HepG2 (cell line): ENCODE measurements around the gene PTBP2. TPM values are rescaled to one million over a fixed set of nuclear protein-coding genes. Genes with fewer than 3 reads are reported as not detected.

Source experiments
- ATAC-seq: fragments of 200-7000 bp; cut with Tn5 transposase; 3 replicates; pipeline ENCODE4 v1.9.1; 2020; ENCODE audit warnings: mild to moderate bottlenecking, moderate library complexity
- BruUV-seq: library from RNA; stranded (reverse); fragments of 400-500 nt; replicated peaks from 2 replicates; lab custom pipeline; 2021; lab: Mats Ljungman, UMichigan
- CTCF ChIA-PET: fragments of 300-600 bp; formaldehyde crosslinking; extraction: SDS; loops from one replicate; lab custom pipeline; 2021; ENCODE audit warnings: low total read pairs, inconsistent platforms, low intra/inter-chr PET ratio; lab: Yijun Ruan, JAX
- POLR2A ChIA-PET: fragments of 350-600 bp; sonication (Branson Sonifier 250); formaldehyde crosslinking; loops from one replicate; lab custom pipeline; 2020; ENCODE audit warnings: antibody characterized with exemption, inconsistent platforms; lab: Yijun Ruan, JAX
- DNase-seq: peaks from one replicate; pipeline ENCODE4 v3.0.0-alpha.2; 2015; ENCODE audit warnings: low spot score
- FAIRE-seq: peaks from 3 replicates; lab custom pipeline; 2011; peaks lifted over from hg19 to GRCh38; lab: Jason Lieb, UNC
- H2AFZ ChIP-seq: one replicate; pipeline ENCODE4 v1.6.1; 2011; ENCODE audit warnings: low read length, inconsistent platforms
- H3K27ac ChIP-seq: fragments of 300-600 bp; 3 replicates; pipeline ENCODE4 v1.8.0; 2011; ENCODE audit warnings: mixed run types, mild to moderate bottlenecking, mixed read lengths, low read length, inconsistent platforms; ENCODE audit not compliant: insufficient read depth; ENCODE audit errors: extremely low read length
- H3K27me3 ChIP-seq, 2 experiments: fragments of 200-600 bp in 1 of 2; 2 replicates in 1 of 2; 3 replicates in 1 of 2; pipeline versions ENCODE4 v1.6.0 to v1.8.0; 2011; ENCODE audit warnings: low read length in 2 of 2, mild to moderate bottlenecking in 2 of 2, moderate library complexity in 2 of 2, inconsistent platforms in 1 of 2; ENCODE audit not compliant: insufficient read depth in 2 of 2, control insufficient read depth in 1 of 2
- H3K36me3 ChIP-seq, 2 experiments: fragments of 200-600 bp in 1 of 2; replicated peaks in 1 of 2; 2 replicates in 1 of 2; 3 replicates in 1 of 2; pipeline versions ENCODE4 v1.5.1 to v1.8.0; 2011; ENCODE audit warnings: low read length in 2 of 2, inconsistent platforms in 1 of 2; ENCODE audit not compliant: insufficient read depth in 2 of 2, control insufficient read depth in 1 of 2
- H3K4me1 ChIP-seq: 2 replicates; pipeline ENCODE4 v1.5.1; 2012; ENCODE audit warnings: low read length, inconsistent platforms; ENCODE audit not compliant: insufficient read depth
- H3K4me2 ChIP-seq: 2 replicates; pipeline ENCODE4 v1.6.0; 2011; ENCODE audit warnings: low read depth, low read length, inconsistent platforms
- H3K4me3 ChIP-seq, 3 experiments: fragments of 200-600 bp in 1 of 3; sonication (generic), shearing (Covaris generic) in 1 of 3; replicated peaks in 1 of 3; 2 replicates each; pipeline ENCODE4 v1.5.1; 2011 to 2016; ENCODE audit warnings: low read length in 3 of 3, inconsistent platforms in 2 of 3, low read depth in 2 of 3, mild to moderate bottlenecking in 2 of 3, control low read depth in 1 of 3, mixed read lengths in 1 of 3; ENCODE audit not compliant: insufficient read depth in 1 of 3
- H3K79me2 ChIP-seq: one replicate; pipeline ENCODE4 v1.6.1; 2011; ENCODE audit warnings: low read length, inconsistent platforms; ENCODE audit not compliant: insufficient read depth
- H3K9ac ChIP-seq: 2 replicates; pipeline ENCODE4 v1.6.0; 2011; ENCODE audit warnings: mild to moderate bottlenecking, low read depth, low read length, inconsistent platforms; ENCODE audit not compliant: insufficient read depth
- H3K9me3 ChIP-seq: 2 replicates; pipeline ENCODE4 v1.5.1; 2012; ENCODE audit warnings: mild to moderate bottlenecking, low read length
- H4K20me1 ChIP-seq: 2 replicates; pipeline ENCODE4 v1.6.0; 2011; ENCODE audit warnings: inconsistent platforms, mild to moderate bottlenecking, low read length, moderate library complexity; ENCODE audit not compliant: insufficient read depth
- ADNP ChIP-seq: sonication (generic); formaldehyde crosslinking; IDR thresholded peaks from 2 replicates; pipeline ENCODE4 v1.4.0; 2020; ENCODE audit warnings: missing genetic modification reagents
- ATRX ChIP-seq: sonication (generic); formaldehyde crosslinking; IDR thresholded peaks from 2 replicates; pipeline ENCODE4 v1.4.0; 2020; ENCODE audit warnings: missing genetic modification reagents, borderline replicate concordance
- CBX1 ChIP-seq: IDR thresholded peaks from one replicate; pipeline ENCODE4 v1.6.1; 2016; ENCODE audit warnings: antibody characterized with exemption, low read depth
- GABPB1 ChIP-seq: IDR thresholded peaks from 2 replicates; pipeline ENCODE4 v1.6.1; 2016; ENCODE audit warnings: mild to moderate bottlenecking, missing genetic modification reagents, moderate library complexity, missing compliant biosample characterization
- GTF3A ChIP-seq: sonication (generic); formaldehyde crosslinking; conservative IDR thresholded peaks from 2 replicates; pipeline ENCODE4 v1.4.0; 2020; ENCODE audit warnings: mild to moderate bottlenecking, missing genetic modification reagents
- GZF1 ChIP-seq: sonication (generic); formaldehyde crosslinking; IDR thresholded peaks from 2 replicates; pipeline ENCODE4 v1.5.1; 2020; ENCODE audit warnings: mild to moderate bottlenecking, missing genetic modification reagents
- POGZ ChIP-seq: sonication (generic); formaldehyde crosslinking; IDR thresholded peaks from 2 replicates; pipeline ENCODE4 v1.4.0; 2020; ENCODE audit warnings: mild to moderate bottlenecking, missing genetic modification reagents
- RFX5 ChIP-seq: IDR thresholded peaks from 2 replicates; pipeline ENCODE4 v1.6.1; 2011; ENCODE audit warnings: low read depth, low read length, improper control_type of control experiment
- TEAD2 ChIP-seq: sonication (generic); formaldehyde crosslinking; IDR thresholded peaks from 2 replicates; pipeline ENCODE4 v1.9.0; 2021; ENCODE audit warnings: missing genetic modification reagents
- U2AF1 ChIP-seq: fragments of 200-400 bp; formaldehyde crosslinking; optimal IDR thresholded peaks from 2 replicates; pipeline ENCODE3; 2017; ENCODE audit warnings: mild to moderate bottlenecking, low read depth, low read length
- ZBTB20 ChIP-seq: sonication (generic); formaldehyde crosslinking; IDR thresholded peaks from 2 replicates; pipeline ENCODE4 v1.8.1; 2023; ENCODE audit warnings: missing genetic modification reagents, low read depth, mild to moderate bottlenecking, borderline replicate concordance
- ZNF230 ChIP-seq: sonication (generic); formaldehyde crosslinking; IDR thresholded peaks from 2 replicates; pipeline ENCODE4 v1.4.0; 2020; ENCODE audit warnings: mild to moderate bottlenecking, missing genetic modification reagents
- WGBS: methylation state at CpG from one replicate; pipeline ENCODE4 v1.1.6; 2017; ENCODE audit warnings: low lambda C conversion rate; 5-methylcytosine and 5-hydroxymethylcytosine counted together
- in situ Hi-C: cut with HindIII; loops from 2 replicates; pipeline ENCODE4 v1.10.0; 2017; ENCODE audit warnings: low pct_unique_long_range_greater_than_20kb; ENCODE audit not compliant: extremely low pct_ligation_motif_present
- intact Hi-C: fragments of 100-400 bp; cut with micrococcal nuclease; formaldehyde crosslinking; loops from one replicate; pipeline ENCODE4 v1.10.0; 2022; ENCODE audit not compliant: unreplicated experiment
- polyA plus RNA-seq, 8 experiments: library from polyadenylated mRNA; depleted of rRNA in 3 of 8; stranded (reverse) in 7 of 8; unstranded in 1 of 8; fragments of >200 nt; fragmentation: Illumina TruSeq in 4 of 8; extraction: Trizol in 4 of 8; gene quantifications; 2 replicates each; pipeline versions ENCODE4 v1.2.1 to v1.2.3, GENCODE V29; 2011 to 2016; ENCODE audit warnings: low read depth in 4 of 8, missing spikeins in 1 of 8, mixed read lengths in 1 of 8; ENCODE audit not compliant: insufficient read depth in 1 of 8
- total RNA-seq, 5 experiments: library from RNA; depleted of rRNA; stranded (reverse); fragments of >200 nt; fragmentation: Illumina TruSeq; extraction: Trizol; gene quantifications; 2 replicates each; pipeline ENCODE4 v1.2.3, GENCODE V29; 2016; ENCODE audit warnings: low read depth in 1 of 5
- TF ChIP-seq, protein P1 (sequence below): sonication (generic); formaldehyde crosslinking; IDR thresholded peaks from 2 replicates; pipeline ENCODE4 v1.5.0; 2020; ENCODE audit warnings: mild to moderate bottlenecking, missing genetic modification reagents

Gene PTBP2
- total and polyA plus RNA-seq, 2 of the 13 experiments (the other 11 are each of a cell fraction or from before 2014, with no cell fraction given) = 10.5 to 14.1 TPM

DNA sequence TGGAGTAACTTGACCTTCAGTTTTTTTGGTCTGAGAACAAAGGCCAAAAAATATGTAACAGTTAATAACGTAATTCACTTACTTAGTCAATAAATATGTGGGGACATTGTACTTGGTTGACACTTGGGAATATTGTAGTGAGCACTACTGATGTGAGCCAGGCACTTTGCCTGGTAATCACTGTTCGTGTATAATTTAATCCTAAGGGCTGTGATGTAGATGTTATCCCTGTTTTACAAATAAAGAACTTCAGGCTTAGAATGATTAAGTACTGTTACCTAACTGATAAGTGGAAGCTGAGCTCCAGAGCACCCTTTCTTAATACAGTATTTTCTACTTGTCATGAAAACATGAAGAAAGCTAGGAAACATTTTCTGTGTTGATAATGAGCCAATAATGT lies 28.0 kb downstream of the PTBP2 start:
- POLR2A ChIA-PET = no interaction called here
- DNase-seq (no peak), FAIRE-seq (no peak), ATAC-seq (no peak)
- Histone ChIP-seq H3K27ac (no peak overlapping the region), H3K36me3 (peaks cover 6 to 38% of the 10 kb centered on the region in 2 experiments), H3K4me2 (no peak overlapping the region), H3K4me3 (no peak overlapping the region), H2AFZ (no peak overlapping the region), H3K9ac (no peak overlapping the region), H3K27me3 (no peaks in the 10 kb centered on the region), H4K20me1 (peaks cover 13% of the 10 kb centered on the region), H3K79me2 (peaks cover 61% of the 10 kb centered on the region), H3K4me1 (peaks cover 16% of the 10 kb centered on the region), H3K9me3 (no peaks in the 10 kb centered on the region)
- intact Hi-C loops (loop anchor here (5.0 kb wide), 1 partner anchor 152 kb away; no protein-coding TSS in a partner anchor), in situ Hi-C loops (loop anchor here (10.0 kb wide), 1 partner anchor 55 kb away; no protein-coding TSS in a partner anchor)
- 94% methylated on average over 2 of the region's 2 CpGs for WGBS
- TF ChIP-seq TEAD2 (CRISPR knock-in tag) = no peak
- TF ChIP-seq GABPB1 (CRISPR knock-in tag) = no peak
- TF ChIP-seq POGZ (CRISPR knock-in tag) = no peak
- no peak for TF ChIP-seq ADNP (CRISPR knock-in tag)
- TF ChIP-seq ZNF230 (CRISPR knock-in tag) = no peak
- TF ChIP-seq CBX1 = no peak
- TF ChIP-seq ATRX (CRISPR knock-in tag) = no peak
- TF ChIP-seq U2AF1 = no peak
- no TSS peak for BruUV-seq
- CTCF ChIA-PET = no interaction called here

DNA sequence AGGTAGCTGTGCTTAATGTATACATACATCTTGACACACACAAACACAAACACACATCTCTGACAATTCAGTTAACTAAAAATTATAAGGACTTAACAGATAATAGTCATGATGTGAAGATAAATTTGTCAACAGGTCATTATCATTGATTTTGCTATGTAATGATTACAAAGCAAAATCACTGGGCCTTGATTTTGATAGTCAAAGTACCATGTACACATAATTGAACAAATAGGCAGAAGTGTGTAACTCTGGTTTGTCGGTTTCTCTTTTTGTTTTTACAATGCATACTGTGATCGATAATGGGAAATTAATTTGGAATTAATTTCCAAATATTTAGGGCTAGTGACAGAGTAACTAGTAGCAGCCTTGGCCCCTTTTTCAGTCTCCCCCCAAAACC lies 30.8 kb downstream of the PTBP2 start:
- Histone ChIP-seq H3K9ac (no peak overlapping the region), H3K79me2 (peaks cover 36% of the 10 kb centered on the region), H3K9me3 (no peaks in the 10 kb centered on the region), H3K27ac (no peak overlapping the region), H2AFZ (no peak overlapping the region), H3K36me3 (peaks cover 5 to 63% of the 10 kb centered on the region in 2 experiments)
- intact Hi-C loops (loop anchor here (5.0 kb wide), 1 partner anchor 155 kb away; no protein-coding TSS in a partner anchor), in situ Hi-C loops (loop anchor here (10.0 kb wide), 1 partner anchor 58 kb away; no protein-coding TSS in a partner anchor)
- ATAC-seq (no peak), FAIRE-seq (no peak)
- BruUV-seq = no TSS peak
- no peak for TF ChIP-seq GZF1 (CRISPR knock-in tag)
- TF ChIP-seq, protein P1, sequence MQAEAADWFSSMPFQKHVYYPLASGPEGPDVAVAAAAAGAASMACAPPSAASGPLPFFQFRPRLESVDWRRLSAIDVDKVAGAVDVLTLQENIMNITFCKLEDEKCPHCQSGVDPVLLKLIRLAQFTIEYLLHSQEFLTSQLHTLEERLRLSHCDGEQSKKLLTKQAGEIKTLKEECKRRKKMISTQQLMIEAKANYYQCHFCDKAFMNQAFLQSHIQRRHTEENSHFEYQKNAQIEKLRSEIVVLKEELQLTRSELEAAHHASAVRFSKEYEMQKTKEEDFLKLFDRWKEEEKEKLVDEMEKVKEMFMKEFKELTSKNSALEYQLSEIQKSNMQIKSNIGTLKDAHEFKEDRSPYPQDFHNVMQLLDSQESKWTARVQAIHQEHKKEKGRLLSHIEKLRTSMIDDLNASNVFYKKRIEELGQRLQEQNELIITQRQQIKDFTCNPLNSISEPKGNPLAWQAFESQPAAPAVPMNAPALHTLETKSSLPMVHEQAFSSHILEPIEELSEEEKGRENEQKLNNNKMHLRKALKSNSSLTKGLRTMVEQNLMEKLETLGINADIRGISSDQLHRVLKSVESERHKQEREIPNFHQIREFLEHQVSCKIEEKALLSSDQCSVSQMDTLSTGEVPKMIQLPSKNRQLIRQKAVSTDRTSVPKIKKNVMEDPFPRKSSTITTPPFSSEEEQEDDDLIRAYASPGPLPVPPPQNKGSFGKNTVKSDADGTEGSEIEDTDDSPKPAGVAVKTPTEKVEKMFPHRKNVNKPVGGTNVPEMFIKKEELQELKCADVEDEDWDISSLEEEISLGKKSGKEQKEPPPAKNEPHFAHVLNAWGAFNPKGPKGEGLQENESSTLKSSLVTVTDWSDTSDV (CRISPR knock-in tag) = no peak
- no peak for TF ChIP-seq ZBTB20
- no peak for TF ChIP-seq GTF3A (CRISPR knock-in tag)
- TF ChIP-seq RFX5 = no peak
- TF ChIP-seq, all 625 proteins: peak for 0
- Histone ChIP-seq H3K4me1 (0 out of 2 replicates have a peak, but pooled peaks cover 7% of the 10 kb centered on the region), H4K20me1 (peaks cover 11% of the 10 kb centered on the region), H3K27me3 (no peaks in the 10 kb centered on the region), H3K4me3 (no peak overlapping the region), H3K4me2 (no peak overlapping the region)
- POLR2A ChIA-PET = no interaction called here
- DNase-seq = no peak
- 100% methylated on average over 2 of the region's 2 CpGs for WGBS
- CTCF ChIA-PET = no interaction called here
